Vagina (tissue), 2 donors: ENCODE data around the gene MYBPH.

Source experiments
- POLR2A ChIP-seq, 2 donors: fragments of 450-650 bp; IDR thresholded peaks; one replicate each; pipeline ENCODE4 v1.6.1; 2017; ENCODE audit warnings: antibody characterized with exemption in 2 of 2, mild to moderate bottlenecking in 2 of 2, moderate library complexity in 2 of 2
- TF ChIP-seq, protein P1 (sequence below), 3 experiments: fragments of 450-650 bp in 2 of 3; fragments of 200-600 bp in 1 of 3; sonication (generic) in 1 of 3; IDR thresholded peaks; one replicate each; pipeline ENCODE4 v1.5.1; 2017 to 2019; ENCODE audit warnings: antibody characterized with exemption in 3 of 3, mild to moderate bottlenecking in 2 of 3, moderate library complexity in 2 of 3

DNA sequence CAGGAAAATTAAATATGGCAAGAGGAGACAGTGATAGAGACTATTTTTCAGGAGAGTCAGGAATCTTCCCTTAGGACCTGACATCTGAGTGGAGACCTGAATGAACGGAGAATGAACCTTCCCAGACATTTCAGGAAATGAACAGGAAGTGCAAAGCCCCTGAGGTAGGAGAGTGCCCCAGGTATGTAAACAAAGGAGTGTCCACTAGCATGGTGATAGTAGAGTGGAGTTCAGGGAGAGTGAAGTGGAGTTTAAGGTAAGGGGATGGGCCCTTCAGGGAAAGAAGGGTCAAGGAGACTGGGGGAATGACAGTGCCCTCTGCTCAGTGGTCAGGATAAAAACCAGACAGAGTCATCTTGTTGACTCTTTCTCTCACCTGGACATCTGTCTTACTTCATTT lies 19.3 kb downstream of the MYBPH start:
- TF ChIP-seq, protein P1, sequence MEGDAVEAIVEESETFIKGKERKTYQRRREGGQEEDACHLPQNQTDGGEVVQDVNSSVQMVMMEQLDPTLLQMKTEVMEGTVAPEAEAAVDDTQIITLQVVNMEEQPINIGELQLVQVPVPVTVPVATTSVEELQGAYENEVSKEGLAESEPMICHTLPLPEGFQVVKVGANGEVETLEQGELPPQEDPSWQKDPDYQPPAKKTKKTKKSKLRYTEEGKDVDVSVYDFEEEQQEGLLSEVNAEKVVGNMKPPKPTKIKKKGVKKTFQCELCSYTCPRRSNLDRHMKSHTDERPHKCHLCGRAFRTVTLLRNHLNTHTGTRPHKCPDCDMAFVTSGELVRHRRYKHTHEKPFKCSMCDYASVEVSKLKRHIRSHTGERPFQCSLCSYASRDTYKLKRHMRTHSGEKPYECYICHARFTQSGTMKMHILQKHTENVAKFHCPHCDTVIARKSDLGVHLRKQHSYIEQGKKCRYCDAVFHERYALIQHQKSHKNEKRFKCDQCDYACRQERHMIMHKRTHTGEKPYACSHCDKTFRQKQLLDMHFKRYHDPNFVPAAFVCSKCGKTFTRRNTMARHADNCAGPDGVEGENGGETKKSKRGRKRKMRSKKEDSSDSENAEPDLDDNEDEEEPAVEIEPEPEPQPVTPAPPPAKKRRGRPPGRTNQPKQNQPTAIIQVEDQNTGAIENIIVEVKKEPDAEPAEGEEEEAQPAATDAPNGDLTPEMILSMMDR (IDR thresholded peaks at IDR 0.05): no peak
- TF ChIP-seq POLR2A (IDR thresholded peaks at IDR 0.05): no peak
